ENCODE measurements around the gene FAM117A.

FAM117A gene

DNA sequence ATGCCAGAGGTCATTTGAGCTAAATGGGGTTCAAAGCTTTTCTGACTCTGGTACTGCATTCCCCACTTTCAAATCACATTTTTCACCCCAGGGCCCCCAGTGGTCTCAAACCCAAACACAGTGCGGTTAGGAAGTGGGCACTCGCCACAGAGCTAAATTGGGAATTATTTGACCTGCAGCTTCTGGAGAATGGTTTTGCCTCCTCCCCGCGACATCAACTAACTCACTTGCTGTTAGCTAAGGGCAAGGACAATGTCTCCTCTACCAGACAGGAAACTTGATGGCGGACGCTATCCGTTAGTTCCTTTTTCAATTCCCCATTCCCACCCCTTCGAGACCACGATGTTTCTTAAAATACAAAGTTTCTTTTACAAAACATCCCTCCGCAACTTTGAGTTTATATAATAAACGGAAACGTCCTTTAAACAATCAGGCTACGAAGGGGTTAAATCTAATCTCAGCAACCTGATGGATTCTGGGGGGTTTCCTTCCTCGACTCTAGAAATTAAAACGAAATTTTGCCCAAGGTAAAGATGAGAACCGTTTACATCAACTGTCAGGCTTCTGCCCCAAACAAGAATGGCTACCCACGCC, 24.1 kb upstream of the FAM117A start:
- TF ChIP-seq, protein P1, sequence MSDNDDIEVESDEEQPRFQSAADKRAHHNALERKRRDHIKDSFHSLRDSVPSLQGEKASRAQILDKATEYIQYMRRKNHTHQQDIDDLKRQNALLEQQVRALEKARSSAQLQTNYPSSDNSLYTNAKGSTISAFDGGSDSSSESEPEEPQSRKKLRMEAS (IDR thresholded peaks at IDR 0.05): no peak
- TF ChIP-seq, protein P2, sequence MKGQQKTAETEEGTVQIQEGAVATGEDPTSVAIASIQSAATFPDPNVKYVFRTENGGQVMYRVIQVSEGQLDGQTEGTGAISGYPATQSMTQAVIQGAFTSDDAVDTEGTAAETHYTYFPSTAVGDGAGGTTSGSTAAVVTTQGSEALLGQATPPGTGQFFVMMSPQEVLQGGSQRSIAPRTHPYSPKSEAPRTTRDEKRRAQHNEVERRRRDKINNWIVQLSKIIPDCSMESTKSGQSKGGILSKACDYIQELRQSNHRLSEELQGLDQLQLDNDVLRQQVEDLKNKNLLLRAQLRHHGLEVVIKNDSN (IDR thresholded peaks at IDR 0.05): no peak
- TF ChIP-seq YY1 (IDR thresholded peaks at IDR 0.05; ENCODE audit: low read depth) (no peak), RAD21 (IDR thresholded peaks at IDR 0.05; ENCODE audit: low read depth) (no peak), EP300 (IDR thresholded peaks at IDR 0.05; ENCODE audit: borderline replicate concordance) (no peak), EGR1 (IDR thresholded peaks at IDR 0.05) (no peak), NFIC (IDR thresholded peaks at IDR 0.05) (no peak), CREB1 (IDR thresholded peaks at IDR 0.05; ENCODE audit: low read depth) (no peak), FOXM1 (IDR thresholded peaks at IDR 0.05; ENCODE audit: borderline replicate concordance, low read depth) (no peak), TCF12 (IDR thresholded peaks at IDR 0.05; ENCODE audit: low read depth) (no peak), ZBTB7A (IDR thresholded peaks at IDR 0.05; ENCODE audit: low read depth) (no peak), TAF1 (IDR thresholded peaks at IDR 0.05; ENCODE audit: low read depth) (no peak), CEBPB (IDR thresholded peaks at IDR 0.05) (no peak), TEAD4 (IDR thresholded peaks at IDR 0.05) (no peak)
- TF ChIP-seq, protein P3, sequence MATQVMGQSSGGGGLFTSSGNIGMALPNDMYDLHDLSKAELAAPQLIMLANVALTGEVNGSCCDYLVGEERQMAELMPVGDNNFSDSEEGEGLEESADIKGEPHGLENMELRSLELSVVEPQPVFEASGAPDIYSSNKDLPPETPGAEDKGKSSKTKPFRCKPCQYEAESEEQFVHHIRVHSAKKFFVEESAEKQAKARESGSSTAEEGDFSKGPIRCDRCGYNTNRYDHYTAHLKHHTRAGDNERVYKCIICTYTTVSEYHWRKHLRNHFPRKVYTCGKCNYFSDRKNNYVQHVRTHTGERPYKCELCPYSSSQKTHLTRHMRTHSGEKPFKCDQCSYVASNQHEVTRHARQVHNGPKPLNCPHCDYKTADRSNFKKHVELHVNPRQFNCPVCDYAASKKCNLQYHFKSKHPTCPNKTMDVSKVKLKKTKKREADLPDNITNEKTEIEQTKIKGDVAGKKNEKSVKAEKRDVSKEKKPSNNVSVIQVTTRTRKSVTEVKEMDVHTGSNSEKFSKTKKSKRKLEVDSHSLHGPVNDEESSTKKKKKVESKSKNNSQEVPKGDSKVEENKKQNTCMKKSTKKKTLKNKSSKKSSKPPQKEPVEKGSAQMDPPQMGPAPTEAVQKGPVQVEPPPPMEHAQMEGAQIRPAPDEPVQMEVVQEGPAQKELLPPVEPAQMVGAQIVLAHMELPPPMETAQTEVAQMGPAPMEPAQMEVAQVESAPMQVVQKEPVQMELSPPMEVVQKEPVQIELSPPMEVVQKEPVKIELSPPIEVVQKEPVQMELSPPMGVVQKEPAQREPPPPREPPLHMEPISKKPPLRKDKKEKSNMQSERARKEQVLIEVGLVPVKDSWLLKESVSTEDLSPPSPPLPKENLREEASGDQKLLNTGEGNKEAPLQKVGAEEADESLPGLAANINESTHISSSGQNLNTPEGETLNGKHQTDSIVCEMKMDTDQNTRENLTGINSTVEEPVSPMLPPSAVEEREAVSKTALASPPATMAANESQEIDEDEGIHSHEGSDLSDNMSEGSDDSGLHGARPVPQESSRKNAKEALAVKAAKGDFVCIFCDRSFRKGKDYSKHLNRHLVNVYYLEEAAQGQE (IDR thresholded peaks at IDR 0.05; ENCODE audit: low read depth): no peak

DNA sequence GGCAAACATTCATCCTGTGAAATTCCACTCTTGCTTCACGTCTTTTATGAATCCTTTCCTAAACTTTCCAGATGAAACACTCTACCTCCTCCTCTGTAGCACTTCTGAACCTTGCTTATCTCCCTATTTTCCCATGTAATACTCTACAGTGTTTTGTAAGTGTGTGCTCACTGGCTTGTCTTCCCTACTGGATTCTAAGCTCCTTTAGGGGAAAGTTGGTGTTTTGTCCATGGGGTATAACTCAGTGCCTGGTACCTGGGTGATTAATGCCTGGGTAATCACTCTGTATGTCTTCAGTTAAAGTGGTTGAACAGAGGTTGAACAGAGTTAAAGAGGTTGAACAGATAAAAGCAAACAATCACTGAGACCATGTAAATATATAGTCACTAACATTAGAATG, 20.7 kb upstream of the FAM117A start:
- TF ChIP-seq TAF1 (IDR thresholded peaks at IDR 0.05; ENCODE audit: low read depth) (no peak), EP300 (IDR thresholded peaks at IDR 0.05; ENCODE audit: borderline replicate concordance) (no peak), RAD21 (IDR thresholded peaks at IDR 0.05; ENCODE audit: low read depth) (no peak), CREB1 (IDR thresholded peaks at IDR 0.05; ENCODE audit: low read depth) (no peak), FOXM1 (IDR thresholded peaks at IDR 0.05; ENCODE audit: borderline replicate concordance, low read depth) (no peak), CEBPB (IDR thresholded peaks at IDR 0.05) (no peak), TCF12 (IDR thresholded peaks at IDR 0.05; ENCODE audit: low read depth) (no peak), YY1 (IDR thresholded peaks at IDR 0.05; ENCODE audit: low read depth) (no peak), NFIC (IDR thresholded peaks at IDR 0.05) (no peak), EGR1 (IDR thresholded peaks at IDR 0.05) (no peak)
- TF ChIP-seq, protein P2 (IDR thresholded peaks at IDR 0.05): no peak
- TF ChIP-seq, protein P3 (IDR thresholded peaks at IDR 0.05; ENCODE audit: low read depth): no peak

DNA sequence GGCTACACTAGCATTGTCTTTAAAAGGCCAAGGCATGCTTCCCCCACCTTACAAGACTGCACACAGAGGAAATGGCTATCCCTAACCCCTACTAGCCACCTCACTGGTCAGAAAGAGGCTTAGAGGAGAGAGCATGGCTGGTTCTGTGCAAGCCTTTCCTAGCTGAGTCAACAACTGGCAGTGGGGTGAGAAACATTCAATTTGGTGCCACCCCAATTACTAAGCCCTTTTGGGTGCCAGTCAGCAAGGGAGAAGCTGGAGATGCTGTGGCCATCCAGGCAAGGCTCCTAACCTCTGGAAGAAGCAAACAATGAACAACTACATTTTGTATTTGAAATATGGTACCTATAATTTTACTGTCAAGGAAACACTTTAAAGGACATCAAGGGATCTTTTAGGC, 19.9 kb upstream of the FAM117A start:
- TF ChIP-seq TCF12 (IDR thresholded peaks at IDR 0.05; ENCODE audit: low read depth) (no peak), CREB1 (IDR thresholded peaks at IDR 0.05; ENCODE audit: low read depth) (no peak), NFIC (IDR thresholded peaks at IDR 0.05) (no peak), TAF1 (IDR thresholded peaks at IDR 0.05; ENCODE audit: low read depth) (no peak)
- TF ChIP-seq, protein P1 (IDR thresholded peaks at IDR 0.05): no peak

DNA sequence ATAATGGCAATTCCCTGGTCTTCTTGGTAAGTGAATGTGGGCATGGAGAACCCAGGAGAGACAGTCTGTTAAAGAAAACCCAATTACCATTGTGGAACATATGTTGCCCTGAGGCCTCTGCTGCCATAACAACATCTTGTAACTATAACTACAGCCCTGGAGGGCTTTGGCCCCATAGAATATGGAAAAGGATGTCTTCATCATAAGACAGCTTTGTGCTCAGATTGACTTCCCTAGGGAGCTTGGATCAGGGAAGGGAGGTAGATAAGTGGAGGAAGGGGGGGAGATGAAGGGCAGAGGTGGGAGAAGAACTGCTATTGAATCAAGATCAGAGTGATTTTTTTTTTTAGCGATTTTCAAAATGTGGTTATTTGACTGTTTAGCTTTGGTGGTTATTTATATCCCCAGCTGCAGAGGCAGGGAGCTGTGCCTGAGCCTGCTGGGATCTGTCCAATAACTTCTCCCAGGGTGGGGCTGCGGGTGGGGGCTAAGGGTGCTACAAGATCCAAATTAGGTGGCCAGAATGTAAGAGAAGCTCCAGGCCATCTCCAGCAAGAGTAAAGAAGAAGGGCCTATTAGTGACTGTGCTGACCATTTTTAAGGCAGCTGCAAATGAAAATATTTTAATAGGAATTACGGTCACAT, 19.3 kb upstream of the FAM117A start:
- no peak for TF ChIP-seq TAF1 (IDR thresholded peaks at IDR 0.05; ENCODE audit: low read depth)
- no peak for TF ChIP-seq FOXM1 (IDR thresholded peaks at IDR 0.05; ENCODE audit: borderline replicate concordance, low read depth)
- TF ChIP-seq TCF12 (IDR thresholded peaks at IDR 0.05; ENCODE audit: low read depth): no peak
- no peak for TF ChIP-seq TEAD4 (IDR thresholded peaks at IDR 0.05)
- no peak for TF ChIP-seq ZBTB7A (IDR thresholded peaks at IDR 0.05; ENCODE audit: low read depth)
- TF ChIP-seq NFIC (IDR thresholded peaks at IDR 0.05): no peak
- no peak for TF ChIP-seq RAD21 (IDR thresholded peaks at IDR 0.05; ENCODE audit: low read depth)
- TF ChIP-seq YY1 (IDR thresholded peaks at IDR 0.05; ENCODE audit: low read depth): no peak
- TF ChIP-seq, protein P2 (IDR thresholded peaks at IDR 0.05): no peak
- no peak for TF ChIP-seq EP300 (IDR thresholded peaks at IDR 0.05; ENCODE audit: borderline replicate concordance)
- TF ChIP-seq, protein P1 (IDR thresholded peaks at IDR 0.05): no peak
- TF ChIP-seq CEBPB (IDR thresholded peaks at IDR 0.05): no peak
- TF ChIP-seq, protein P3 (IDR thresholded peaks at IDR 0.05; ENCODE audit: low read depth): no peak
- no peak for TF ChIP-seq EGR1 (IDR thresholded peaks at IDR 0.05)
- TF ChIP-seq CREB1 (IDR thresholded peaks at IDR 0.05; ENCODE audit: low read depth): no peak
